ENCODE results near the gene ART3. TPM values are rescaled to one million over a fixed set of nuclear protein-coding genes. Genes with fewer than 3 reads are reported as not detected.
A peak's percentile ranks its signal among the peaks of the same experiment; 100 is the strongest.

Gene ART3
- total and polyA plus RNA-seq, 2 experiments from 2014 or later = not detected

- Histone ChIP-seq H3K4me2 (ENCODE audit: unreplicated experiment) (no peak overlapping the region), H3K9ac (no peak overlapping the region), H3K4me1 (ENCODE audit: insufficient read depth) (no peaks in the 10 kb centered on the region), H3K36me3 (ENCODE audit: low read depth) (no peaks in the 10 kb centered on the region), H4K20me1 (ENCODE audit: insufficient read depth) (no peaks in the 10 kb centered on the region), H3K4me3 (no peak overlapping the region), H3F3A (ENCODE audit: insufficient read depth) (no peaks in the 10 kb centered on the region), H2AFZ (no peak overlapping the region), H3K27me3 (replicated peaks; ENCODE audit: insufficient read depth) (no peaks in the 10 kb centered on the region), H3K79me2 (ENCODE audit: insufficient read depth) (no peaks in the 10 kb centered on the region), H3K27ac (no peak overlapping the region), H3K9me3 (ENCODE audit: low read depth) (no peaks in the 10 kb centered on the region), H3K9me2 (ENCODE audit: insufficient read depth) (no peaks in the 10 kb centered on the region)
- no peak for TF ChIP-seq EZH2 (IDR thresholded peaks at IDR 0.05; ENCODE audit: insufficient read depth, poor library complexity, severe bottlenecking)
- no peak for TF ChIP-seq EZH2phosphoT487 (IDR thresholded peaks at IDR 0.05; ENCODE audit: insufficient read depth, low read depth)
- in situ Hi-C loops (cut with MboI) = loop anchor here (5.0 kb wide), 1 partner anchor 70 kb away; no protein-coding TSS in a partner anchor
- 2 to 3% methylated on average over 2 of the region's 2 CpGs for WGBS, 2 experiments (ENCODE audit: low coverage in 1 of 2, low lambda C conversion rate in 2 of 2, missing lambda C conversion rate in 2 of 2)
- peak; percentile 82 for DNase-seq
Observed at GRCh38 chr4:76067652-76068286, 6.7 kb upstream of the ART3 start.

- Histone ChIP-seq H3K9ac (no peak overlapping the region), H3K4me1 (ENCODE audit: insufficient read depth) (no peaks in the 10 kb centered on the region), H3K9me2 (ENCODE audit: insufficient read depth) (no peaks in the 10 kb centered on the region), H2AFZ (0 out of 2 replicates have a peak overlapping the region, but pooled peaks have one; percentile 11), H3K4me3 (no peak overlapping the region), H3K9me3 (ENCODE audit: low read depth) (no peaks in the 10 kb centered on the region), H3K27me3 (replicated peaks; ENCODE audit: insufficient read depth) (no peaks in the 10 kb centered on the region), H3K27ac (no peak overlapping the region), H3K4me2 (ENCODE audit: unreplicated experiment) (no peak overlapping the region), H3K36me3 (ENCODE audit: low read depth) (no peaks in the 10 kb centered on the region), H4K20me1 (ENCODE audit: insufficient read depth) (no peaks in the 10 kb centered on the region), H3K79me2 (ENCODE audit: insufficient read depth) (no peaks in the 10 kb centered on the region), H3F3A (ENCODE audit: insufficient read depth) (no peaks in the 10 kb centered on the region)
- 67 to 68% methylated on average over 4 of the region's 4 CpGs for WGBS, 2 experiments (ENCODE audit: low coverage in 1 of 2, low lambda C conversion rate in 2 of 2, missing lambda C conversion rate in 2 of 2)
- no peak for TF ChIP-seq EZH2phosphoT487 (IDR thresholded peaks at IDR 0.05; ENCODE audit: insufficient read depth, low read depth)
- no peak for TF ChIP-seq EZH2 (IDR thresholded peaks at IDR 0.05; ENCODE audit: insufficient read depth, poor library complexity, severe bottlenecking)
- in situ Hi-C loops (cut with MboI) = no loop called here
- no peak for DNase-seq
Observed at GRCh38 chr4:76072760-76073159, 1.7 kb upstream of the ART3 start.

- Histone ChIP-seq H2AFZ (no peak overlapping the region), H3K27ac (no peak overlapping the region), H3K4me1 (ENCODE audit: insufficient read depth) (no peaks in the 10 kb centered on the region), H3K9me2 (ENCODE audit: insufficient read depth) (no peaks in the 10 kb centered on the region), H3K36me3 (ENCODE audit: low read depth) (no peaks in the 10 kb centered on the region), H3K4me3 (no peak overlapping the region), H3F3A (ENCODE audit: insufficient read depth) (no peaks in the 10 kb centered on the region), H3K4me2 (ENCODE audit: unreplicated experiment) (no peak overlapping the region), H3K27me3 (replicated peaks; ENCODE audit: insufficient read depth) (peaks cover 7% of the 10 kb centered on the region; the same call in 1 of the 2 replicates), H3K79me2 (ENCODE audit: insufficient read depth) (no peaks in the 10 kb centered on the region), H4K20me1 (ENCODE audit: insufficient read depth) (no peaks in the 10 kb centered on the region), H3K9ac (no peak overlapping the region), H3K9me3 (ENCODE audit: low read depth) (no peaks in the 10 kb centered on the region)
- no peak for TF ChIP-seq EZH2phosphoT487 (IDR thresholded peaks at IDR 0.05; ENCODE audit: insufficient read depth, low read depth)
- no peak for TF ChIP-seq EZH2 (IDR thresholded peaks at IDR 0.05; ENCODE audit: insufficient read depth, poor library complexity, severe bottlenecking)
- no peak for DNase-seq
- WGBS, 2 experiments (ENCODE audit: low coverage in 1 of 2, low lambda C conversion rate in 2 of 2, missing lambda C conversion rate in 2 of 2) = 82 to 86% methylated on average over 4 of the region's 4 CpGs
- in situ Hi-C loops (cut with MboI) = no loop called here
Observed at GRCh38 chr4:76074993-76075600, 588 bp downstream of the ART3 start.

GRCh38 chr4:76078033-76078613, 3.6 kb downstream of the ART3 start:
- no peaks in the 10 kb centered on the region for H3K79me2 ChIP-seq (ENCODE audit: insufficient read depth)
- H3K36me3 ChIP-seq (ENCODE audit: low read depth) = no peaks in the 10 kb centered on the region
- H3K4me1 ChIP-seq (ENCODE audit: insufficient read depth) = no peaks in the 10 kb centered on the region
- no peak overlapping the region for H3K9ac ChIP-seq
- TF ChIP-seq EZH2phosphoT487 (IDR thresholded peaks at IDR 0.05; ENCODE audit: insufficient read depth, low read depth) (no peak), EZH2 (IDR thresholded peaks at IDR 0.05; ENCODE audit: insufficient read depth, poor library complexity, severe bottlenecking) (no peak)
- no peak overlapping the region for H2AFZ ChIP-seq
- H4K20me1 ChIP-seq (ENCODE audit: insufficient read depth) = no peaks in the 10 kb centered on the region
- H3F3A ChIP-seq (ENCODE audit: insufficient read depth) = no peaks in the 10 kb centered on the region
- H3K4me3 ChIP-seq = no peak overlapping the region
- WGBS, 2 experiments (ENCODE audit: low coverage in 1 of 2, low lambda C conversion rate in 2 of 2, missing lambda C conversion rate in 2 of 2) = 67 to 70% methylated on average over 4 of the region's 4 CpGs
- no peak overlapping the region for H3K27ac ChIP-seq
- H3K27me3 ChIP-seq (replicated peaks; ENCODE audit: insufficient read depth) = peaks cover 7% of the 10 kb centered on the region; the same call in 1 of the 2 replicates
- in situ Hi-C loops (cut with MboI) = no loop called here
- H3K9me2 ChIP-seq (ENCODE audit: insufficient read depth) = no peaks in the 10 kb centered on the region
- H3K4me2 ChIP-seq (ENCODE audit: unreplicated experiment) = no peak overlapping the region
- DNase-seq = no peak
- H3K9me3 ChIP-seq (ENCODE audit: low read depth) = no peaks in the 10 kb centered on the region

All from GM23248 (cell line).